Fibroblast of skin of right quadriceps (primary cell): ENCODE data around the gene LILRB1.
"Not testable (repeated sequence)": the region's sequence is repeated elsewhere in the genome, so short reads cannot be mapped to it uniquely, and the experiment has no call there.

Source experiments
- DNase-seq: peaks from one replicate; pipeline ENCODE4 v3.0.0-alpha.2; 2013

The LILRB1 gene

GRCh38 chr19:54630262-54630661, at the start of gene LILRB1:
Gene LILRB1, plus strand, starts transcription at chr19:54630484. Its CDS starts 590 bp downstream, at chr19:54631074.
- not testable (repeated sequence) for DNase-seq

GRCh38 chr19:54586397-54586796, 43.9 kb upstream of the LILRB1 start:
- no peak for DNase-seq

GRCh38 chr19:54587026-54587425, 43.3 kb upstream of the LILRB1 start:
- DNase-seq, result no peak

- DNase-seq, result not testable (repeated sequence)
These were observed 36.8 kb upstream of the LILRB1 start, which contains the start of gene LILRA1 for GRCh38 chr19:54593445-54593844. Gene LILRA1, plus strand, starts transcription at chr19:54593632. Its CDS starts 613 bp downstream, at chr19:54594245.

- DNase-seq, result not testable (repeated sequence)
These were observed 36.2 kb upstream of the LILRB1 start for GRCh38 chr19:54593931-54594626.

GRCh38 chr19:54594737-54595136, 35.5 kb upstream of the LILRB1 start:
- DNase-seq, result no peak

GRCh38 chr19:54595680-54596436, 34.4 kb upstream of the LILRB1 start:
- DNase-seq, result not testable (repeated sequence)

GRCh38 chr19:54600212-54600611, 30.1 kb upstream of the LILRB1 start:
- no peak for DNase-seq

GRCh38 chr19:54606230-54606629, 24.1 kb upstream of the LILRB1 start:
- no peak for DNase-seq

- DNase-seq, result no peak
These were observed 23.1 kb upstream of the LILRB1 start for GRCh38 chr19:54606891-54607784.

GRCh38 chr19:54607785-54608150, 22.5 kb upstream of the LILRB1 start:
- DNase-seq, result no peak

- DNase-seq, result no peak
These were observed 22.1 kb upstream of the LILRB1 start for GRCh38 chr19:54608205-54608604.

GRCh38 chr19:54608792-54609191, 21.5 kb upstream of the LILRB1 start:
- DNase-seq, result no peak

GRCh38 chr19:54609356-54609791, 20.9 kb upstream of the LILRB1 start:
- DNase-seq, result no peak

GRCh38 chr19:54612428-54612827, 17.9 kb upstream of the LILRB1 start:
- DNase-seq, result no peak

- DNase-seq, result no peak
These were observed 15.6 kb upstream of the LILRB1 start for GRCh38 chr19:54614726-54615125.

GRCh38 chr19:54616057-54616456, 14.2 kb upstream of the LILRB1 start:
- DNase-seq, result no peak

- no peak for DNase-seq
These were observed 13.3 kb upstream of the LILRB1 start for GRCh38 chr19:54616821-54617560.

- DNase-seq, result no peak
These were observed 9.8 kb upstream of the LILRB1 start for GRCh38 chr19:54620464-54620863.

GRCh38 chr19:54622431-54622830, 7.9 kb upstream of the LILRB1 start:
- DNase-seq, result no peak

- DNase-seq, result not testable (repeated sequence)
These were observed 6.0 kb upstream of the LILRB1 start for GRCh38 chr19:54624234-54624633.
